HepG2 (cell line): ENCODE data around the gene CNTD1. TPM values are rescaled to one million over a fixed set of nuclear protein-coding genes. Genes with fewer than 3 reads are reported as not detected.

Source experiments
- ATF1 ChIP-seq: IDR thresholded peaks from 2 replicates; pipeline ENCODE4 v1.6.1; 2016; ENCODE audit warnings: mild to moderate bottlenecking, control low read depth
- CHD4 ChIP-seq: fragments of 200-600 bp; sonication (generic); IDR thresholded peaks from 2 replicates; pipeline ENCODE4 v1.7.0; 2017; ENCODE audit warnings: mild to moderate bottlenecking, low read length, borderline replicate concordance
- ETV6 ChIP-seq: sonication (generic); formaldehyde crosslinking; conservative IDR thresholded peaks from 2 replicates; pipeline ENCODE4 v1.4.0; 2020; ENCODE audit warnings: missing genetic modification reagents
- HOXA5 ChIP-seq: sonication (generic); formaldehyde crosslinking; IDR thresholded peaks from 2 replicates; pipeline ENCODE4 v1.4.0; 2020; ENCODE audit warnings: missing genetic modification reagents
- KDM1A ChIP-seq: IDR thresholded peaks from 2 replicates; pipeline ENCODE4 v1.6.1; 2016; ENCODE audit warnings: missing compliant biosample characterization
- MLLT10 ChIP-seq: sonication (generic); formaldehyde crosslinking; IDR thresholded peaks from 2 replicates; pipeline ENCODE4 v1.4.0; 2020; ENCODE audit warnings: missing genetic modification reagents
- SP4 ChIP-seq: sonication (generic); formaldehyde crosslinking; IDR thresholded peaks from 2 replicates; pipeline ENCODE4 v1.8.1; 2023; ENCODE audit warnings: mild to moderate bottlenecking, missing genetic modification reagents
- TAF1 ChIP-seq: sonication (generic); formaldehyde crosslinking; IDR thresholded peaks from 2 replicates; pipeline ENCODE4 v1.4.0; 2020; ENCODE audit warnings: missing genetic modification reagents
- ZFP41 ChIP-seq: sonication (generic); formaldehyde crosslinking; IDR thresholded peaks from 2 replicates; pipeline ENCODE4 v1.4.0; 2020; ENCODE audit warnings: mild to moderate bottlenecking, missing genetic modification reagents, borderline replicate concordance
- ZKSCAN8 ChIP-seq: IDR thresholded peaks from 2 replicates; pipeline ENCODE4 v1.6.1; 2016; ENCODE audit warnings: borderline replicate concordance, missing genetic modification reagents, missing compliant biosample characterization
- ZMYM3 ChIP-seq: sonication (generic); formaldehyde crosslinking; IDR thresholded peaks from 2 replicates; pipeline ENCODE4 v1.5.1; 2020; ENCODE audit warnings: mild to moderate bottlenecking, missing genetic modification reagents
- ZNF124 ChIP-seq: sonication (generic); formaldehyde crosslinking; IDR thresholded peaks from 2 replicates; pipeline ENCODE4 v1.4.0; 2020; ENCODE audit warnings: missing genetic modification reagents
- ZNF180 ChIP-seq: sonication (generic); formaldehyde crosslinking; IDR thresholded peaks from 2 replicates; pipeline ENCODE4 v1.4.0; 2020; ENCODE audit warnings: low read depth, missing genetic modification reagents, borderline replicate concordance
- ZNF629 ChIP-seq: sonication (generic); formaldehyde crosslinking; conservative IDR thresholded peaks from 2 replicates; pipeline ENCODE4 v1.5.0; 2020; ENCODE audit warnings: missing genetic modification reagents
- polyA plus RNA-seq, 8 experiments: library from polyadenylated mRNA; depleted of rRNA in 3 of 8; stranded (reverse) in 7 of 8; unstranded in 1 of 8; fragments of >200 nt; fragmentation: Illumina TruSeq in 4 of 8; extraction: Trizol in 4 of 8; gene quantifications; 2 replicates each; pipeline versions ENCODE4 v1.2.1 to v1.2.3, GENCODE V29; 2011 to 2016; ENCODE audit warnings: low read depth in 4 of 8, missing spikeins in 1 of 8, mixed read lengths in 1 of 8; ENCODE audit not compliant: insufficient read depth in 1 of 8
- total RNA-seq, 5 experiments: library from RNA; depleted of rRNA; stranded (reverse); fragments of >200 nt; fragmentation: Illumina TruSeq; extraction: Trizol; gene quantifications; 2 replicates each; pipeline ENCODE4 v1.2.3, GENCODE V29; 2016; ENCODE audit warnings: low read depth in 1 of 5
- TF ChIP-seq, protein P1 (sequence below): sonication (generic); formaldehyde crosslinking; IDR thresholded peaks from 2 replicates; pipeline ENCODE4 v1.9.0; 2022; ENCODE audit warnings: low read depth, missing genetic modification reagents
- TF ChIP-seq, protein P2 (sequence below): sonication (generic); formaldehyde crosslinking; IDR thresholded peaks from 2 replicates; pipeline ENCODE4 v1.4.0; 2020; ENCODE audit warnings: mild to moderate bottlenecking, missing genetic modification reagents, borderline replicate concordance
- TF ChIP-seq, protein P3 (sequence below): sonication (generic); formaldehyde crosslinking; IDR thresholded peaks from 2 replicates; pipeline ENCODE4 v1.4.0; 2020; ENCODE audit warnings: missing genetic modification reagents
- TF ChIP-seq, protein P4 (sequence below): sonication (generic); formaldehyde crosslinking; IDR thresholded peaks from 2 replicates; pipeline ENCODE4 v1.8.1; 2023; ENCODE audit warnings: mild to moderate bottlenecking, moderate library complexity, missing genetic modification reagents

Gene CNTD1
- total and polyA plus RNA-seq, 2 of the 13 experiments (the other 11 are each of a cell fraction or from before 2014, with no cell fraction given), result 0.11 to 0.15 TPM

DNA sequence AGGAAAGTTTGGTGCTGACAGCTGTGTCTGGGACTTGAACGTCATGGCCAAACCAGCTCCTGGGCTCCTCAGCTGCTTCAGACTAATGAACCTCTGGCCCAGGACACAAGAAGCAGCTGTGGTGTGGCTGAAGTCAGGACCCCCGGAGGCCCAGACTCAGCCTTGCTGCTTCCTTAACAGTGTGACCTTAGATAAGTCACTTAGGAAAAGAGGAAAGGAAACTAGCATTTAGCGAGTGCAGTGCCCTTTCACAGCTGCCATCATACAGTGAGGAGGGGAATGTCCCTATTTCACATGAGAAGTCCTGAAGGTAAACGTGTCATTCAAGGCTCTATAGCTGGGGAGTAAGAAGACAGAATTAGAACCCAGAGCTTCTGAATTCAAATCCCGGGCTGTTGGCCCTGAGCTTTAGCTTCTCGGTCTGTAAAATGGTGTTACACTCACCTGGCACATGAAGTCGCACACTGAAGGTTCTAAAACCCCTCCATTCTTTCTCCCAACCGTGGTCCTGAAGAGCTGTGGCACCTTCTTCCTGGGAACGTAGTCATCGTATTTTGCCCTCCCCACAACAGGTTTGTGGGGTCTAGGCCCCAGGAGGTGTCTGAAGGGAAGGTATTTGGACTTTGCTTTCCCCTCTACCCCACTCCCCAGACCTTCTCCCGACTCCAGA lies 38.5 kb upstream of the CNTD1 start (continued):
- 0 out of 2 replicates have a peak, but pooled peaks have one; percentile 3 for TF ChIP-seq TAF1
- TF ChIP-seq ZKSCAN8 (CRISPR knock-in tag), result no peak
- no peak for TF ChIP-seq MLLT10 (CRISPR knock-in tag)
- TF ChIP-seq KDM1A, result peak; percentile 11; the same call in 1 of the 2 replicates
- TF ChIP-seq ATF1 (CRISPR knock-in tag), result no peak
- peak; percentile 11; the same call in 1 of the 2 replicates for TF ChIP-seq SP4
- TF ChIP-seq, protein P1, sequence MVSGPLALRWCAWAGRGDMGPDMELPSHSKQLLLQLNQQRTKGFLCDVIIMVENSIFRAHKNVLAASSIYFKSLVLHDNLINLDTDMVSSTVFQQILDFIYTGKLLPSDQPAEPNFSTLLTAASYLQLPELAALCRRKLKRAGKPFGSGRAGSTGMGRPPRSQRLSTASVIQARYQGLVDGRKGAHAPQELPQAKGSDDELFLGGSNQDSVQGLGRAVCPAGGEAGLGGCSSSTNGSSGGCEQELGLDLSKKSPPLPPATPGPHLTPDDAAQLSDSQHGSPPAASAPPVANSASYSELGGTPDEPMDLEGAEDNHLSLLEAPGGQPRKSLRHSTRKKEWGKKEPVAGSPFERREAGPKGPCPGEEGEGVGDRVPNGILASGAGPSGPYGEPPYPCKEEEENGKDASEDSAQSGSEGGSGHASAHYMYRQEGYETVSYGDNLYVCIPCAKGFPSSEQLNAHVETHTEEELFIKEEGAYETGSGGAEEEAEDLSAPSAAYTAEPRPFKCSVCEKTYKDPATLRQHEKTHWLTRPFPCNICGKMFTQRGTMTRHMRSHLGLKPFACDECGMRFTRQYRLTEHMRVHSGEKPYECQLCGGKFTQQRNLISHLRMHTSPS, result no peak
- no peak for TF ChIP-seq ETV6
- TF ChIP-seq, protein P2, sequence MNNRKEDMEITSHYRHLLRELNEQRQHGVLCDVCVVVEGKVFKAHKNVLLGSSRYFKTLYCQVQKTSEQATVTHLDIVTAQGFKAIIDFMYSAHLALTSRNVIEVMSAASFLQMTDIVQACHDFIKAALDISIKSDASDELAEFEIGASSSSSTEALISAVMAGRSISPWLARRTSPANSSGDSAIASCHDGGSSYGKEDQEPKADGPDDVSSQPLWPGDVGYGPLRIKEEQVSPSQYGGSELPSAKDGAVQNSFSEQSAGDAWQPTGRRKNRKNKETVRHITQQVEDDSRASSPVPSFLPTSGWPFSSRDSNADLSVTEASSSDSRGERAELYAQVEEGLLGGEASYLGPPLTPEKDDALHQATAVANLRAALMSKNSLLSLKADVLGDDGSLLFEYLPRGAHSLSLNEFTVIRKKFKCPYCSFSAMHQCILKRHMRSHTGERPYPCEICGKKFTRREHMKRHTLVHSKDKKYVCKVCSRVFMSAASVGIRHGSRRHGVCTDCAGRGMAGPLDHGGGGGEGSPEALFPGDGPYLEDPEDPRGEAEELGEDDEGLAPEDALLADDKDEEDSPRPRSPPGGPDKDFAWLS (CRISPR knock-in tag), result 0 out of 2 replicates have a peak, but pooled peaks have one; percentile 87
- TF ChIP-seq ZNF629, result 0 out of 2 replicates have a peak, but pooled peaks have one; percentile 14
- TF ChIP-seq HOXA5 (CRISPR knock-in tag), result no peak
- TF ChIP-seq ZNF180, result no peak
- TF ChIP-seq ZFP41 (CRISPR knock-in tag), result no peak
- TF ChIP-seq, protein P3, sequence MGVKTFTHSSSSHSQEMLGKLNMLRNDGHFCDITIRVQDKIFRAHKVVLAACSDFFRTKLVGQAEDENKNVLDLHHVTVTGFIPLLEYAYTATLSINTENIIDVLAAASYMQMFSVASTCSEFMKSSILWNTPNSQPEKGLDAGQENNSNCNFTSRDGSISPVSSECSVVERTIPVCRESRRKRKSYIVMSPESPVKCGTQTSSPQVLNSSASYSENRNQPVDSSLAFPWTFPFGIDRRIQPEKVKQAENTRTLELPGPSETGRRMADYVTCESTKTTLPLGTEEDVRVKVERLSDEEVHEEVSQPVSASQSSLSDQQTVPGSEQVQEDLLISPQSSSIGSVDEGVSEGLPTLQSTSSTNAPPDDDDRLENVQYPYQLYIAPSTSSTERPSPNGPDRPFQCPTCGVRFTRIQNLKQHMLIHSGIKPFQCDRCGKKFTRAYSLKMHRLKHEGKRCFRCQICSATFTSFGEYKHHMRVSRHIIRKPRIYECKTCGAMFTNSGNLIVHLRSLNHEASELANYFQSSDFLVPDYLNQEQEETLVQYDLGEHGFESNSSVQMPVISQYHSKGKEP, result no peak
- 0 out of 2 replicates have a peak, but pooled peaks have one; percentile 26 for TF ChIP-seq ZMYM3 (CRISPR knock-in tag)
- TF ChIP-seq, protein P4, sequence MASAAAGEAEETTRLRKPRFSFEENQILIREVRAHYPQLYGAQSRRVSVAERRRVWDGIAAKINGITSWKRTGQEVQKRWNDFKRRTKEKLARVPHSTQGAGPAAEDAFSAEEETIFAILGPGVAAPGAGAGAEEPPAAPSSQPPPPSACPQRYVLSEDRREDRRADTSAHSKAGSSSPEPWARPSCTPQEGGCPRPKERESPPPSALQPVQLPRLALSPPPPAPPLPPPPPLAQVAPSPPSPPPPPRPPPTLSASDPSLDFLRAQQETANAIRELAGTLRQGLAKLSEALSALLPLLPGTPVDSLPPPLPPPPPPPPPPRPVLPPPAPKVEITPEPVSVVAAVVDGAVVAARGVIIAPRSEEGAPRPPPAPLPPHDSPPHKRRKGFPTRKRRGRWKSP, result 0 out of 2 replicates have a peak, but pooled peaks have one; percentile 16
- TF ChIP-seq CHD4, result 0 out of 2 replicates have a peak, but pooled peaks have one; percentile 2
- TF ChIP-seq ZNF124 (CRISPR knock-in tag), result no peak
